Stimulated activated naive CD8-positive, alpha-beta T cell treated with anti-CD3 and anti-CD28 coated beads, Interleukin-15, amount 100 ng/mL, for 72 hours (primary cell): Measurements from ENCODE around the gene COL18A1.
"Not testable (repeated sequence)": the region's sequence is repeated elsewhere in the genome, so short reads cannot be mapped to it uniquely, and the experiment has no call there.

Experiments used
- ATAC-seq: fragments of 150-1000 bp; cut with Tn5 transposase; 2 replicates; pipeline ENCODE4 v1.10.0; 2021; ENCODE audit warnings: mild to moderate bottlenecking, moderate library complexity
- DNase-seq, 2 donors: peaks; one replicate each; pipeline ENCODE4 v3.0.0; 2021 to 2022
- H3K27ac Mint-ChIP-seq, 2 donors: one replicate each; pipeline ENCODE4 v1.8.0; 2022; ENCODE audit warnings: mild to moderate bottlenecking in 2 of 2, mixed read lengths in 2 of 2, moderate library complexity in 2 of 2
- H3K27me3 Mint-ChIP-seq: one replicate; pipeline ENCODE4 v1.8.0; 2022; ENCODE audit warnings: mixed read lengths
- H3K4me1 Mint-ChIP-seq: one replicate; pipeline ENCODE4 v1.8.0; 2022; ENCODE audit warnings: mild to moderate bottlenecking, mixed read lengths
- H3K4me3 Mint-ChIP-seq, 2 donors: one replicate each; pipeline ENCODE4 v1.8.0; 2022; ENCODE audit warnings: mild to moderate bottlenecking in 2 of 2, mixed read lengths in 2 of 2, moderate library complexity in 1 of 2
- H3K9me3 Mint-ChIP-seq, 2 donors: one replicate each; pipeline ENCODE4 v1.8.0; 2022; ENCODE audit warnings: mixed read lengths in 2 of 2

COL18A1 gene

DNA sequence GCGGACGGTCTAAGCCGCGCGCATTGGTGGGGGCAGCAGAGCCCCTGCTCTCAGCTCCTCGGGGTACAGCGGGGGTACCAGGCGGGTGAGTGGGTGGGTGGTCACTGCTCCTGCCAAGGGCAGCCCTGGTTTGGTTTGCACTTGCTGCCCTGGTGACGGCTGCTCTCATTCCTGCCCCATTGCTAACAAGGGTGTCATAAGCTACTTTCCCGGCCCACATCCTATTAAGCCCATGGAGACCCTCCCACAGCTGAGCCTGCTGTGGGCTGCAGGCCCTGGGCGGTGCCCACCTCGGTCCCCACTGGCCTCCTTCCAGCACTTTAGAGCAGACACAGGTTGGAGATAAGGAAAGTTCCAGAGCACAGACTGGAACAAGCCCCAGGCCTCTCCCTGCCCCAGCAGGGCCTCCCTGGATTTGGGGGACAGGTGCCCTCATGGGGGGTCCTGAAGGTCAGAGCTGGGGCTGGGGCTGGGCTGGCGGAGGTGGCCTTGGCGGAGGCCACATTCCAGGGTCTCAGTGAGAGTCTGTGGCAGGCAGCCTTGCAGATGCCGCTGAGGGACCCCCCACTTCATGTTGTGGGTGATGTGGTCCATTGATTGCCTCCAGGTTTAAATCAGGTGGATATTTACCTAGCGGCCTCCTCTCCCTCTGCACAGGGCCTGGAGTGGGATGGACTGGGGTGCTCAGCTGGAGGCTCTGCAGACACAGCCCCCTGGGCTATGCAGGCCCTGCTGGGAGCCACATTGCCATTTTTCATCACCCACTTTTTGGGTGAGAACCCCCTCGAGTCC is 27.0 kb downstream of the COL18A1 start:
- Mint-ChIP-seq H3K4me1 (peaks cover 22% of the 10 kb centered on the region), H3K27ac (no peak overlapping the region), H3K9me3 (no peaks in the 10 kb centered on the region), H3K27me3 (peaks cover 22% of the 10 kb centered on the region), H3K4me3 (no peak overlapping the region)
- ATAC-seq, result no peak
- no peak for DNase-seq

DNA sequence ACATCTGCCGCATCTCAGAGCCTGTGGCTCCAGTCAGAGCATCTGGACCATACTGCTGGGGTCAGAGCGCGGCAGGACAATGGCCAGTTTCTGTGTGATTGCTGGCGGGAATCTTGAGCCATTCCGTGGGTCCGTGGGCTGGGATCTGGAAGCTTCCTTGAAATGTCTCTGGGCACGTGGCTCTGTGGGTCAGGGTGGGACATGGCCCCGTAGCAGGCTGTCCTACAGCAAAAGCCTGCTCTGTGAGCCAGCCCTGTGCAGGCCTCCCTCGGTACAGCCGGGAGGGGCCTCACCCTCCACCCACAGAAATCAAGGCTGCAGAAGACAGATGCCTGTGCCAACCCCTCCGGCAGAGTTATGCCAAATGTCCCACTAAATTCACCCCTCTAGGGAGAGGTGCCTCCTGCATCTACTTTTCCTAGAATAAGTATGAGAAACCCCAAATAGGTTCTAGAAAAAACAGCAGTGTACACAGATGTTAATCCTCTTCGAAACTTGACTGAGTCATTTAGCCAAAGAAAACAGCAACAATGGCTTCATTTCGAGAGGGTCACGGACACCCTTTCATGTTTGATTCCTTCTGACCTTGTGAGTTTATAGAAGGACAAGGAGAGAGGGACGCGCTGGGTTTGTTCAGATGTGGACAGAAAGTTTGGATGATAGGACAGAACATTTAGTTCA is 27.8 kb downstream of the COL18A1 start:
- Mint-ChIP-seq H3K4me1 (peaks cover 22% of the 10 kb centered on the region), H3K4me3 (no peak overlapping the region), H3K27ac (no peak overlapping the region), H3K27me3 (peaks cover 22% of the 10 kb centered on the region), H3K9me3 (no peaks in the 10 kb centered on the region)
- DNase-seq, result no peak
- no peak for ATAC-seq

DNA sequence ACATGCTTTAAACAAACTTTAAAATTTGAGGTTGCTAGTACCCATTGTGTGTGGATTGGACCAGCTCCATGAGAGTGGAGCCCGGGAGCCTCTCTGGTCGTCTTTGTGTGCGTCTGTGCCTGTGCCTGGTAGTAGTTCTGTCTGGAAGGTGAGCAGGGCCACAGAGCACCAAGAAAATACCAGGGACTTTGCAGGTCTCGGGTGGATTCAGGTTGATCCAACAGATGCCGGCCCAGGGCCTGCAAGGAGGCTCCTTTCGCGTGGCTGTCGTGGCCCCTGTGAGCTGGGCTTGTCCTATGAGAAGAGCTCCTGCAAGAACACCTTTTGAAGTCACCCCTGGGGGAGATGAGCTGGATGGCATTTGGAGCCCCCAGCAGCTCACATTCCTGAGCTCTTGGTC is 28.3 kb downstream of the COL18A1 start:
- Mint-ChIP-seq H3K4me1 (peaks cover 22% of the 10 kb centered on the region), H3K27me3 (peaks cover 22% of the 10 kb centered on the region), H3K27ac (no peak overlapping the region), H3K4me3 (no peak overlapping the region), H3K9me3 (no peaks in the 10 kb centered on the region)
- DNase-seq, result no peak
- ATAC-seq, result no peak

DNA sequence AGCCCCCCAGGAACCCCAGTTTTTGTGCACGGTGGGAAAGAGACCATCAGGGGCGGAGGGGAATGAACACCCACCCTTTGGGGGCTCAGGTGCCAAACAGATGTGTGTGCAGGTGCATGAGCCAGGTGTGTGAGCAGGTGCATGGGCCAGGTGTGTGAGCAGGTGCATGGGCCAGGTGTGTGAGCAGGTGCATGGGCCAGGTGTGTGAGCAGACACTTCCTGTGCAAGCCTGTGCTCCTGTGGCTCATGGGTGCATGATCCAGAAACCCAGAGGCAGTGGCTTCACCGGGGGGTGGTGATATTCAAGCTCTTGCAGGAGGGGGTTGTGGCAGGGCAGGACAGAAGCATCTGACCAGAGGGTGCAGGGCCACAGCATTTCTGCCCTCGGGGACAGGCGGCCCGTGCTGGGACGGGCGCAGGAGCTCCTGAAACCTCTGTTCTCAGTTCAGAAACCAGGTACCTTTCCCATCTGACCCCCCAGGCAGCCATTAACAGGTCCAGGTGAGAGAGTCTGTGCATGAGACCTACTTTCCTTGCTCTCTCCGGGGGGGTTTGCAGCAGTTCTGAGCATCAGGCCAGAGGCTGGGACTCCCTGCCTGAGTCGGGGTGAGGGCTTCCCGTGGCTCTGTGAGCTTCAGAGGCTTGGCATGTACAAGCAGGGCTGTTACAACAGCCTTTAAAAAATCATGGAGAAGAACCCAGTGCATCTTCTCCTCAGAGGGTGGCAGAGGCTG is 29.1 kb downstream of the COL18A1 start:
- ATAC-seq (no peak), DNase-seq (no peak)
- peaks cover 22% of the 10 kb centered on the region for H3K27me3 Mint-ChIP-seq
- no peaks in the 10 kb centered on the region for H3K9me3 Mint-ChIP-seq
- H3K4me1 Mint-ChIP-seq, result peaks cover 23% of the 10 kb centered on the region
- no peak overlapping the region for H3K4me3 Mint-ChIP-seq
- H3K27ac Mint-ChIP-seq, result no peak overlapping the region

DNA sequence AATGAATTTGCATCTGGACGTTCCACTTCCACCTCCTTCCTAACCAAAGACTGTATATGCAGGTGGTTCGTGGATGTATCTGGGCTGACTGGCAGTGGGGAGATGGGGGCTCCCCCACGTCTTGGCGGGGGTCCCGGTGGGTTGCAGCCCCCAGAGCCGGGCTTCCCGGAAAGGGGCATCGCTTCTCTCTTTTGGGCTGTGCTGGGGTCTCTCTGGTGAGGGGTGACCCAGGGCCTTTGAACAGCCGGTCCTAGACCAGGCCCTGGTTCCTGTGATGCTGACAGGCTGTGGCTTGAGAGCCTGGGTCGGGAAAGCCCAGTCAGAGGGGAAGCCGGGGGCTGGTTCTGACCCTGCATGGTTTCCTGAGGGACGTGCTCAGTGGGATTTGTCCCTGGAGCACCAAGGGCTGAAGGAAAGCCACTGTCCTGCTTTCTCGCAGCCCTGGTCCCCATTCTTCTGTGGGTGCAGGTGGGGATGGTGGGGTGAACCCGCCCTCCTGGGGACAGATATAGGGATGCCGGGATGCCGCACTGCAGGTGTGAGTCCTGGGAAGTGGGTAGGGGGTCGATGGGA is 29.8 kb downstream of the COL18A1 start:
- Mint-ChIP-seq H3K27me3 (peaks cover 26% of the 10 kb centered on the region), H3K27ac (no peak overlapping the region), H3K9me3 (no peaks in the 10 kb centered on the region), H3K4me3 (no peak overlapping the region), H3K4me1 (peaks cover 30% of the 10 kb centered on the region)
- DNase-seq (no peak), ATAC-seq (no peak)

DNA sequence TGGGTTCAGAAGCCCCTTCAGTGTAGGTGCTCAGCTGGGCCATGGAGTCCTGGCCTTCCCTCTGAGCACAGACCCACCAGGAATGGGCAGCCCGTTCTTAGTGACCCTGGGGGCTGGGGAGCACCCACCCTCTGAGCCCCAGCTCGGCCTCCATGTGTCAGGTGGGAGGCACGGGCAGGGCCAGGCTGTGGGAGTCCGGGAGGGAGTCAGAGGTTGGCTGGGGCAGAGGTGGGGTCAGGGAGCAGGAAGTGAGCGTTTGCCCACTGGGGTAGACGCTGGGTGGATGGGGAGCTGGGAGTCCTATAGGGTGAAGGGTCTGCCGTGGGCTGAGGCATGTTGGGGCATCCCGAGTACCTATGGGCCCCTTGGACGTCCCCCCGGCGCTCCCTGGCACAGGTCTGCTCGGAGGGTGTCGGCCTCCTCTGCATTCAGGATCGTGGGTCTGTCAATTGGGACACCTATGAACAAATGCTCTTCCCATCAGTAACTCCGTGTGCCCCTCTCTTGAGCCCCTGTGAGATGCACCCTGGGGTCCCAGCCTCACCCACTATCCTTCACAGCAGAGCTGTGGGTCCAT is 30.5 kb downstream of the COL18A1 start:
- DNase-seq (no peak), ATAC-seq (no peak)
- Mint-ChIP-seq H3K9me3 (no peaks in the 10 kb centered on the region), H3K27me3 (peaks cover 22% of the 10 kb centered on the region), H3K4me1 (peaks cover 30% of the 10 kb centered on the region), H3K4me3 (no peak overlapping the region), H3K27ac (no peak overlapping the region)

DNA sequence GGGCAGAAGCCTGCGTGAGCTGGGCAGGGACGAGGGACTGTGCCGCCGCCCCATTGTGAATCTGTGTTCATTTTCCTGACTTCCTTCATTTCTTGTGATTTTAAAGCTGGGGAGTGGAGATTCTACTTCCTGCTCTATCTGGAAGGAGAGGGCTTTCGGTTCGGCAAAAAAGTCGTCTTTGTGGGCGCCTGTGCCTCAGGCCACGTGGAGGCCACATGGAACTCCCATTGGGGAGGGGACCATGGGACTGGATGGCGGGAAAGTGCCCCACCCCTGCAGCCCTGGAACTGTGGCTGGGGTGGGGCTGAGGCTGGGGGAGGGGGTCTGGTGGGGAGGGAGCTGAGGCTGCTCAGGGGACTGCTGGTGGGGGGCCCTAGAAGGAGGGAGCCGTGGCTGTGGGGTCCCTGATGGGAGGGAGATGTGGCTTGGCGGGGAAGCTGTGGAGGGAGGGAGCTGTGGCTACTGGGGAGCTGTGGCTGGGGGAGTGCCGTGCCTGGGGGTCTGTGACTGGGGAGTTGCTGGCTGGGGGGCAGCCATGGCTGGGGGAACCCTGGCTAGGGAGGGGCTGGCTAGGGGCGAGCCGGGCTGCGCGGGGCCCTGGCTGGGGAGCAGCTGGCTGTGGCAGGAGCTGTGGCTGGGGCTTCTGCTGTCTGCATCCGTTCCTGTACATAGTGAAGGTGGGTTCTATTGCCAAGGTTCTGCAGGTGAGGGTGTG is 31.5 kb downstream of the COL18A1 start:
- Mint-ChIP-seq H3K4me1 (peaks cover 30% of the 10 kb centered on the region), H3K27me3 (peaks cover 22% of the 10 kb centered on the region), H3K4me3 (no peak overlapping the region), H3K27ac (peak overlapping the region; percentile 24 to 82), H3K9me3 (no peaks in the 10 kb centered on the region)
- DNase-seq, result no peak
- ATAC-seq, result no peak

DNA sequence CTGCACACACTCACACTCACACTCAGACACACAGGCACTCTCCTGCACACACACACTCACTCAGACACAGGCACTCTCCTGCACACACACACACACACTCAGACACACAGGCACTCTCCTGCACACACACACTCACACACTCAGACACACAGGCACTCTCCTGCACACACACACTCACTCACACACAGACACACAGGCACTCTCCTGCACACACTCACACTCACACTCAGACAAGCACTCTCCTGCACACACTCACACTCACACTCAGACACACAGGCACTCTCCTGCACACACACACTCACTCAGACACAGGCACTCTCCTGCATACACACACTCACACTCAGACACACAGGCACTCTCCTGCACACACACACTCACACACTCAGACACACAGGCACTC is 32.9 kb downstream of the COL18A1 start:
- not testable (repeated sequence) for DNase-seq, H3K4me3 Mint-ChIP-seq, H3K9me3 Mint-ChIP-seq, ATAC-seq, H3K27ac Mint-ChIP-seq
- Mint-ChIP-seq H3K4me1 (peaks cover 30% of the 10 kb centered on the region), H3K27me3 (peaks cover 22% of the 10 kb centered on the region)

DNA sequence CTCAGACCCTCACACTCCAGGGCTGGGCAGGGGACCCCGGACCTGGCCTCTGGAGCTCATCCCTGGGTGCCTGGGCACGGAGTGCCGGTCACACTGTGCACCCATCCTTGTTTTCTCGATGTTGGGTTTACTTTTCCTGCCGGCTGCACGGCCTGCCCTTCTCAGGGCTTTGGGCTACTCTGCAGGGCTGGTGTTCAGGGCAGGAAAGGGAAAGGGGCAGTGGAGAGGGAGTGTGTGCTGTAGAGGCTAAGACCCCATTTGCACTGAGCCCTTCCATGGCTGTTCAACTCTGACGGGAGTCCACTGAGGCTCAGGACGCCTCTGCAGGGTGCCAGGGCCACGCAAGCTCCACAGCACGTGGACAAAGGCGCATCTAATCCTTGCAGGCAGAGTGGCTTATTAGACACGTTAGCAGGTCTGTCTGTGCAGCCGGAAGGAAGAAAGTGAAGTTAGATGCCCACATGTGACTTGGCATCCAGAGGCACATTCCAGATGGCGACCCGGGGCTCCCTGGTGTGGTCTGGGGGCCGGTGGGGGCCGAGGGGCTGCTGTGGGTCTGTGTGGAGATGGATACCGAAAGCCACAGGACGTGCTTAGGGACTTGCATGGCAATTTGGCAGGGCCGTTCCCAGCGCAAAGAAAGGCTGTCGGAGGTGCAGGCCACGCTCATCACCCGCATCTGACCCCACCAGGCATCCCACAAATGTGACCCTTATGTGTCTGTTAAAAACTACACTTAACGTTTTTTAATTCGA is 33.6 kb downstream of the COL18A1 start:
- no peaks in the 10 kb centered on the region for H3K9me3 Mint-ChIP-seq
- H3K27me3 Mint-ChIP-seq, result peaks cover 22% of the 10 kb centered on the region
- H3K27ac Mint-ChIP-seq, result peak overlapping the region in 1 of 2 donors; percentile 87
- H3K4me3 Mint-ChIP-seq, result peak overlapping the region in 1 of 2 donors; percentile 74
- H3K4me1 Mint-ChIP-seq, result peaks cover 30% of the 10 kb centered on the region
- ATAC-seq (no peak), DNase-seq (no peak)

DNA sequence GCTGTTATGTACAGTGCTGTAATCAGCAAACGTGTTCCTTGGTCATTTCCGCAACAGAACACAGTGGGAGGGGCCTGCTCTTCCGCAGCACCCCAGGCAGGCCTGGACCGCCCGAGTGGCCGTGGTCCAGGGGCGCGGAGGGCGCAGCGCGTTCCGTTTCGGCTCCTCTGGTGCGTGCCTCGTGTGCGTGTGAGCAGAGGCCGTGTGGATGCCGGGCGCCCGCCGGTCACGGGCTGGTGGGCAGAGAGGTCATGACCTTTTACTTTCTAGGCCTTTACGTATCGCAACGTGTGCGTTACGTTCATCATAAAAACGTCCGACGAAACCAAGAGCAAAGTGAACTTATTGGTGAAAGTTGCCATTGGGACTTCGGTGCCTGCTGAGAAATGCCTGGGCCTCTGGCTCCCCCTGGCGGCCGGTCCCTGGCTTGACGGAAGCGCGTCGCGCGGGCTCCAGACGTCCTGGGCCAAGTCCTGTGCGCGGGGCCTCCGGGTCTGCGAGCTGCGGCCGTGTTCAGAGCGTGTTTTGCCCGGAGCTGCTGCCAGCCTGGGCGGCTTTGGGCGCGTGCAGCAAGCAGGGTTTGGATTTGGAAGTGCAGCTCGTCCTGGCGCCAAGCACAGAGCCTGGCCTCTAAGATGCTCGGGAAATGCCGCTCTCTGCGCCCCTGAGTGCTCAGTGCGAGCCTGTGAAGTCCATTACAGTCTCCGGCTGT is 34.4 kb downstream of the COL18A1 start:
- peak; percentile 82 to 83 for DNase-seq
- Mint-ChIP-seq H3K4me1 (peaks cover 29% of the 10 kb centered on the region), H3K27ac (peak overlapping the region in 1 of 2 donors; percentile 87), H3K4me3 (peak overlapping the region; percentile 72 to 74), H3K9me3 (no peaks in the 10 kb centered on the region), H3K27me3 (peaks cover 28% of the 10 kb centered on the region)
- ATAC-seq, result peak; percentile 85

DNA sequence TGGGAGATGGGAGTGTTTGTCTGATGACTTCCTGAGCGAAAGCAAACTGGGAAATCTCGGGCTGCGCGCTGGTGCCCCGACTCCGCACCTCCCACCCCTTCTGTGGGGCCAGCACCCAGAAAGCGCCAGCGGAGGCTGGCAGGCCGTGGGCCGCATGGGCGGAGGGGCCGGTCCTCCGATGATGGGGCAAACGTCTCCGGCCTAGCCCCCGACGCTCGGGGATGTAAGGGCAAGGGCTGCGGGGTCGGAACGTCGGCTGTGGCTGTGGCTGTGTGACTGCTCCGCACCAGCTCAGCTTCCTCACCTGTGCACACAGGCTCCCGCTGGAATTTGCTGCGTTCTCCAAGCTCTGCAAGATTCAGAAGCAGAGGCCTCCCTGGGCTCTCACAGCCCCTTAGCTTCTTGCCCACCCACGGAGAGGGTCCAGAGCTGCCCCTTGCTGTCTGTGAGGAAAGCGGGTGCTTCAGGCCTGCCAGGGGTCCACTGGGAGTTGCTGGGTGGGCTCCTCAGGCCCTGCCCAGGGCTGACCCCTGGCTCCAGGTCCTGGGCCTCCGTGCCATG is 35.0 kb downstream of the COL18A1 start:
- ATAC-seq (no peak), DNase-seq (no peak)
- H3K9me3 Mint-ChIP-seq, result no peaks in the 10 kb centered on the region
- peaks cover 23% of the 10 kb centered on the region for H3K4me1 Mint-ChIP-seq
- H3K27ac Mint-ChIP-seq, result no peak overlapping the region
- peaks cover 29% of the 10 kb centered on the region for H3K27me3 Mint-ChIP-seq
- H3K4me3 Mint-ChIP-seq, result no peak overlapping the region

DNA sequence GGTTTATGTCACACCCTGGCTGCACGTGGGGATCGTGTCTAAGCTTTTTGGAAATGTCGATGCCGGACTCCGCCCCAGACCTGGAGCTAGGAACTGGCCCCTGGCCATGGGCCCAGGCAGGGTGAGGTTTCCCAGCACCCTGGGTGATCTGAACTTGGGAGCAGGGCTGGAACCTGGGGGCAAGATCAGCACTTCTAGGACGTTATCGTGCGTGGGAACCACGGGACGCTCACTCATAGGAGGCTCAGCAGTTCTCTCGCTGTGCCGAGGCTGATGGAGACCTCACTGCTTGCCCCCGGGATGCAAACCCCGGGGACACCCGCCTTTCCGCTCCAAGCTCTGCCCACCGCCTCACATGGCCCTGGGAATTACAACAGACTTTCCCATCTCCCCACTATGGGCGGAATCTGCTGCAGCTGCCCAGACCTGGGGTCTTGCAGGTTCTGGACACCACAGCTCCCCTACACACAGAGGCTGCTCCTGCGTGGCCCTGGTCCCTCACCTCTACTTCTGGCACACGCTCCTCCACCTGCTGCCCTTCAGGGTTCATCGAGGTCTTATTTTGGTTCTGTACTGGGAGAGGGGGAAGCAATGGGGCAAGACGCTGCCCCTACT is 35.9 kb downstream of the COL18A1 start:
- no peak for ATAC-seq
- H3K4me1 Mint-ChIP-seq, result peaks cover 21% of the 10 kb centered on the region
- no peak overlapping the region for H3K27ac Mint-ChIP-seq
- no peaks in the 10 kb centered on the region for H3K9me3 Mint-ChIP-seq
- H3K27me3 Mint-ChIP-seq, result peaks cover 34% of the 10 kb centered on the region
- no peak for DNase-seq
- H3K4me3 Mint-ChIP-seq, result no peak overlapping the region
